ENCODE results near the gene PTPN1. TPM values are rescaled to one million over a fixed set of nuclear protein-coding genes. Genes with fewer than 3 reads are reported as not detected.

The PTPN1 gene
- polyA plus RNA-seq, 1 of the 3 experiments (the other 2 are of a cell fraction): 23.6 TPM

DNA sequence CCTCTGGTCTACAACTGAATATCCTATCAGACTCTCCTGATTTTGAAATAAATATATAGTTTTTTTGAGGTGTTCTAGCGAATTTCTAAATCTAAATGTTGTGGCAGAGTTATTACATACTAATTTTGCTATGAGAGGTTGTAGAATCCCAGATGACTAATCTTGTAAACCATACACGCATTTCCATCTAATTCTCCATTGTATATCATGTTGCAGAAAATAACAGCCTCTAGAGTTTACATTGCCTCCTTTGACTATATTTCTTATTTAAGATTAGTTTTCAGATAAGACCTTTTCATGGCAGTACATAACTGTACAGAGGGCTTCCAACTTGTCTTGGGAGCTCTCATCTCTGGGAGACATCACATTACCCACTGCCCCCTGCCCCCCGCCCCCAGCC lies 22.9 kb downstream of the PTPN1 start:
- CTCF ChIA-PET: interaction anchor here (1.2 kb wide), 1 partner anchor 29 kb away, joined by 3 read pairs; no protein-coding TSS in a partner anchor
- peak overlapping the region; percentile 27; the same call in 1 of the 2 replicates for H3K4me2 ChIP-seq
- TF ChIP-seq YY1 (IDR thresholded peaks at IDR 0.05; ENCODE audit: low read depth) (no peak), MXI1 (IDR thresholded peaks at IDR 0.05; ENCODE audit: low read depth, low read length) (no peak), TAF1 (IDR thresholded peaks at IDR 0.05; ENCODE audit: borderline replicate concordance, low read depth, low read length) (no peak), FOXJ3 (CRISPR knock-in tag; IDR thresholded peaks at IDR 0.05) (no peak)
- TF ChIP-seq, protein P1, sequence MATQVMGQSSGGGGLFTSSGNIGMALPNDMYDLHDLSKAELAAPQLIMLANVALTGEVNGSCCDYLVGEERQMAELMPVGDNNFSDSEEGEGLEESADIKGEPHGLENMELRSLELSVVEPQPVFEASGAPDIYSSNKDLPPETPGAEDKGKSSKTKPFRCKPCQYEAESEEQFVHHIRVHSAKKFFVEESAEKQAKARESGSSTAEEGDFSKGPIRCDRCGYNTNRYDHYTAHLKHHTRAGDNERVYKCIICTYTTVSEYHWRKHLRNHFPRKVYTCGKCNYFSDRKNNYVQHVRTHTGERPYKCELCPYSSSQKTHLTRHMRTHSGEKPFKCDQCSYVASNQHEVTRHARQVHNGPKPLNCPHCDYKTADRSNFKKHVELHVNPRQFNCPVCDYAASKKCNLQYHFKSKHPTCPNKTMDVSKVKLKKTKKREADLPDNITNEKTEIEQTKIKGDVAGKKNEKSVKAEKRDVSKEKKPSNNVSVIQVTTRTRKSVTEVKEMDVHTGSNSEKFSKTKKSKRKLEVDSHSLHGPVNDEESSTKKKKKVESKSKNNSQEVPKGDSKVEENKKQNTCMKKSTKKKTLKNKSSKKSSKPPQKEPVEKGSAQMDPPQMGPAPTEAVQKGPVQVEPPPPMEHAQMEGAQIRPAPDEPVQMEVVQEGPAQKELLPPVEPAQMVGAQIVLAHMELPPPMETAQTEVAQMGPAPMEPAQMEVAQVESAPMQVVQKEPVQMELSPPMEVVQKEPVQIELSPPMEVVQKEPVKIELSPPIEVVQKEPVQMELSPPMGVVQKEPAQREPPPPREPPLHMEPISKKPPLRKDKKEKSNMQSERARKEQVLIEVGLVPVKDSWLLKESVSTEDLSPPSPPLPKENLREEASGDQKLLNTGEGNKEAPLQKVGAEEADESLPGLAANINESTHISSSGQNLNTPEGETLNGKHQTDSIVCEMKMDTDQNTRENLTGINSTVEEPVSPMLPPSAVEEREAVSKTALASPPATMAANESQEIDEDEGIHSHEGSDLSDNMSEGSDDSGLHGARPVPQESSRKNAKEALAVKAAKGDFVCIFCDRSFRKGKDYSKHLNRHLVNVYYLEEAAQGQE (IDR thresholded peaks at IDR 0.05; ENCODE audit: low read depth, low read length): no peak
- POLR2A ChIA-PET: no interaction called here
- peaks cover 55% of the 10 kb centered on the region for H4K20me1 ChIP-seq (ENCODE audit: insufficient read depth)
- no peaks in the 10 kb centered on the region for H3K9me2 ChIP-seq
- H2AFZ ChIP-seq (ENCODE audit: low read depth): no peak overlapping the region
- no peak for DNase-seq
- H3F3A ChIP-seq (replicated peaks; ENCODE audit: insufficient read depth): peaks cover 13% of the 10 kb centered on the region
- H3K36me3 ChIP-seq (replicated peaks in 1 of 2; ENCODE audit: control insufficient read depth in 1 of 2, insufficient read depth in 2 of 2, low read length in 1 of 2): no peaks in the 10 kb centered on the region
- H3K9me3 ChIP-seq: no peaks in the 10 kb centered on the region
- H3K79me2 ChIP-seq (ENCODE audit: insufficient read depth): peaks cover 98% of the 10 kb centered on the region
- H3K4me1 ChIP-seq (ENCODE audit: control insufficient read depth in 1 of 2, insufficient read depth in 2 of 2, low read depth in 1 of 2, low read length in 1 of 2): peaks cover 7 to 21% of the 10 kb centered on the region in 2 experiments; a peak in 3 of 4 replicates
- 72% methylated on average over 3 of the region's 3 CpGs for WGBS (ENCODE audit: low lambda C conversion rate)
- H3K27ac ChIP-seq (ENCODE audit: low read depth in 2 of 2, low read length in 1 of 2): peak overlapping the region in 1 of 2 experiments; percentile 49; a peak in 2 of 4 replicates
- H3K9ac ChIP-seq: no peak overlapping the region
- H3K27me3 ChIP-seq (ENCODE audit: insufficient read depth): no peaks in the 10 kb centered on the region
- H3K4me3 ChIP-seq (ENCODE audit: low read depth in 2 of 2, low read length in 1 of 2): no peak overlapping the region

DNA sequence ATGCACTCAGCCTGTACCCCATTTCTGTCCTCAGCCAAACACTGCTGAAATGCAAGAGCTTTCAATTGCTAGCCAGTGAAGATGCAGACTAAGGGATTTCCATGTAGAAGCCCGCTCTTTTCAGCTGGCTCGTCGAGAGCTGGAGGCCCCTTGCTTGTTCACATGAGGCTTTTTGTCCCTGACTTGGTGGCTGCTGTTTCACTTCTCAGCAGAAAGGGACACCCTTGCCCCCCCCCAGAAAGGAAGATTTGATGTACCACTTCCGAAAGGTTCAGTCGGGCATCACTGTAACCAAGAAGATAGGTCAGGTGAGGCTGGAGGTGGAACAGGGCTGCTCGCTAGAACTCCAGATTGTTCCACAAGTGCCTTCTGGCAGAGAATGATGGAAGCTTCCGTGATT lies 23.3 kb downstream of the PTPN1 start:
- Histone ChIP-seq H2AFZ (ENCODE audit: low read depth) (no peak overlapping the region), H3K9me2 (no peaks in the 10 kb centered on the region), H3K9ac (no peak overlapping the region), H3K4me3 (ENCODE audit: low read depth in 2 of 2, low read length in 1 of 2) (no peak overlapping the region), H3F3A (replicated peaks; ENCODE audit: insufficient read depth) (peaks cover 13% of the 10 kb centered on the region), H3K27ac (ENCODE audit: low read depth in 2 of 2, low read length in 1 of 2) (peak overlapping the region in 1 of 2 experiments; percentile 49; a peak in 1 of 4 replicates), H3K9me3 (no peaks in the 10 kb centered on the region), H3K36me3 (replicated peaks in 1 of 2; ENCODE audit: control insufficient read depth in 1 of 2, insufficient read depth in 2 of 2, low read length in 1 of 2) (no peaks in the 10 kb centered on the region), H3K27me3 (ENCODE audit: insufficient read depth) (no peaks in the 10 kb centered on the region), H3K79me2 (ENCODE audit: insufficient read depth) (peaks cover 98% of the 10 kb centered on the region), H3K4me2 (no peak overlapping the region), H4K20me1 (ENCODE audit: insufficient read depth) (peaks cover 55% of the 10 kb centered on the region), H3K4me1 (ENCODE audit: control insufficient read depth in 1 of 2, insufficient read depth in 2 of 2, low read depth in 1 of 2, low read length in 1 of 2) (peaks cover 7 to 21% of the 10 kb centered on the region in 2 experiments; a peak in 3 of 4 replicates)
- CTCF ChIA-PET: interaction anchor here (1.2 kb wide), 1 partner anchor 28 kb away, joined by 3 read pairs; no protein-coding TSS in a partner anchor
- POLR2A ChIA-PET: no interaction called here
- 96% methylated on average over 7 of the region's 7 CpGs for WGBS (ENCODE audit: low lambda C conversion rate)
- TF ChIP-seq GATA2 (CRISPR knock-in tag; IDR thresholded peaks at IDR 0.05) (no peak), TEAD4 (IDR thresholded peaks at IDR 0.05; ENCODE audit: borderline replicate concordance, insufficient read depth) (no peak), JUND (IDR thresholded peaks at IDR 0.05) (no peak), FOSL2 (IDR thresholded peaks at IDR 0.05; ENCODE audit: borderline replicate concordance, low read depth) (no peak), MXI1 (IDR thresholded peaks at IDR 0.05; ENCODE audit: low read depth, low read length) (no peak), FOXM1 (IDR thresholded peaks at IDR 0.05; ENCODE audit: low read depth) (no peak), GABPA (IDR thresholded peaks at IDR 0.05; ENCODE audit: low read depth) (no peak), ELF1 (IDR thresholded peaks at IDR 0.05) (no peak), NRF1 (IDR thresholded peaks at IDR 0.05; ENCODE audit: low read depth, low read length) (no peak), SIN3A (IDR thresholded peaks at IDR 0.05; ENCODE audit: borderline replicate concordance, low read depth, low read length) (no peak), EP300 (IDR thresholded peaks at IDR 0.05; ENCODE audit: borderline replicate concordance in 1 of 2, low read depth in 1 of 2, low read length in 1 of 2) (no peak), RAD21 (IDR thresholded peaks at IDR 0.05; ENCODE audit: low read length) (no peak), EZH2phosphoT487 (IDR thresholded peaks at IDR 0.05; ENCODE audit: borderline replicate concordance, low read depth) (no peak), YY1 (IDR thresholded peaks at IDR 0.05; ENCODE audit: low read depth) (no peak)
- TF ChIP-seq, protein P2, sequence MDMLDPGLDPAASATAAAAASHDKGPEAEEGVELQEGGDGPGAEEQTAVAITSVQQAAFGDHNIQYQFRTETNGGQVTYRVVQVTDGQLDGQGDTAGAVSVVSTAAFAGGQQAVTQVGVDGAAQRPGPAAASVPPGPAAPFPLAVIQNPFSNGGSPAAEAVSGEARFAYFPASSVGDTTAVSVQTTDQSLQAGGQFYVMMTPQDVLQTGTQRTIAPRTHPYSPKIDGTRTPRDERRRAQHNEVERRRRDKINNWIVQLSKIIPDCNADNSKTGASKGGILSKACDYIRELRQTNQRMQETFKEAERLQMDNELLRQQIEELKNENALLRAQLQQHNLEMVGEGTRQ (IDR thresholded peaks at IDR 0.05; ENCODE audit: borderline replicate concordance, low read depth, low read length): no peak
- TF ChIP-seq, protein P3, sequence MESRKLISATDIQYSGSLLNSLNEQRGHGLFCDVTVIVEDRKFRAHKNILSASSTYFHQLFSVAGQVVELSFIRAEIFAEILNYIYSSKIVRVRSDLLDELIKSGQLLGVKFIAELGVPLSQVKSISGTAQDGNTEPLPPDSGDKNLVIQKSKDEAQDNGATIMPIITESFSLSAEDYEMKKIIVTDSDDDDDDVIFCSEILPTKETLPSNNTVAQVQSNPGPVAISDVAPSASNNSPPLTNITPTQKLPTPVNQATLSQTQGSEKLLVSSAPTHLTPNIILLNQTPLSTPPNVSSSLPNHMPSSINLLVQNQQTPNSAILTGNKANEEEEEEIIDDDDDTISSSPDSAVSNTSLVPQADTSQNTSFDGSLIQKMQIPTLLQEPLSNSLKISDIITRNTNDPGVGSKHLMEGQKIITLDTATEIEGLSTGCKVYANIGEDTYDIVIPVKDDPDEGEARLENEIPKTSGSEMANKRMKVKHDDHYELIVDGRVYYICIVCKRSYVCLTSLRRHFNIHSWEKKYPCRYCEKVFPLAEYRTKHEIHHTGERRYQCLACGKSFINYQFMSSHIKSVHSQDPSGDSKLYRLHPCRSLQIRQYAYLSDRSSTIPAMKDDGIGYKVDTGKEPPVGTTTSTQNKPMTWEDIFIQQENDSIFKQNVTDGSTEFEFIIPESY (IDR thresholded peaks at IDR 0.05; ENCODE audit: borderline replicate concordance, low read depth): no peak
- DNase-seq: no peak
